Measurements from ENCODE around the gene SSBP4.

The SSBP4 gene

DNA sequence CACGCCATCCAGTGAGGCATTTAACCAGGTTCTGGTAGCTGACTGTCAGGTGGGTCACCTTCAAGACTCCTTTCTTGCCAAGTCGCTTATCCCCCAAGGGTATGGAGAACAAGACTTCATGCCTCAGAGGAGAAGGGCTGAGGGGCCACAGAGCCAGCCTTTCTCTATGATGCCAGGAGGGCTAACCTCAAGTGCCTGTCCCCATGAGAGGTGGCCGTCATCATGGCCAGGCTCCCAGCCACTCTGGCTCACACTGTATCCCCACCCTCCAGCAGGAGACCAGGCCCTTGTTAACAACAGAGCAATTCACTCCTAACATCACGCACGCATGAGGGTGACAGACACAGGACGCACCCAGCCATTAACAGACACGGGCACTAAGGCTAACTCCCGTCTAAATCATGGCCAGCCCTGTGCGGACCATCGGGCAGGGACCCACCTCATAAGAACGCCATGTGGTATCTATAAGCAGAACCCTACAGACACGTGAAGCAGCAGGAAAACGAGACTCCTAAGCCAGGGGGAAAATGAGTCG lies 57.4 kb downstream of the SSBP4 start:
- Mint-ChIP-seq H3K4me3 (no peak overlapping the region), H3K9me3 (no peaks in the 10 kb centered on the region), H3K36me3 (no peaks in the 10 kb centered on the region), H3K27me3 (no peaks in the 10 kb centered on the region), H3K27ac (no peak overlapping the region), H3K4me1 (peaks cover 36% of the 10 kb centered on the region)
- DNase-seq (ENCODE audit: low spot score in 2 of 2) (no peak), ATAC-seq (ENCODE audit: low read depth) (no peak)

- H3K27me3 Mint-ChIP-seq, result no peaks in the 10 kb centered on the region
- peaks cover 36% of the 10 kb centered on the region for H3K4me1 Mint-ChIP-seq
- no peak overlapping the region for H3K4me3 Mint-ChIP-seq
- H3K27ac Mint-ChIP-seq, result peak overlapping the region; percentile 86
- no peak for ATAC-seq (ENCODE audit: low read depth)
- no peaks in the 10 kb centered on the region for H3K9me3 Mint-ChIP-seq
- no peak for DNase-seq (ENCODE audit: low spot score in 2 of 2)
- H3K36me3 Mint-ChIP-seq, result no peaks in the 10 kb centered on the region
Observed at GRCh38 chr19:18477042-18477779, 58.0 kb downstream of the SSBP4 start.

- Mint-ChIP-seq H3K4me1 (peaks cover 36% of the 10 kb centered on the region), H3K4me3 (no peak overlapping the region), H3K36me3 (no peaks in the 10 kb centered on the region), H3K27ac (peak overlapping the region; percentile 86), H3K9me3 (no peaks in the 10 kb centered on the region), H3K27me3 (no peaks in the 10 kb centered on the region)
- DNase-seq (ENCODE audit: low spot score in 2 of 2) (no peak), ATAC-seq (ENCODE audit: low read depth) (peak; percentile 14)
Observed at GRCh38 chr19:18477974-18478373, 58.8 kb downstream of the SSBP4 start.

DNA sequence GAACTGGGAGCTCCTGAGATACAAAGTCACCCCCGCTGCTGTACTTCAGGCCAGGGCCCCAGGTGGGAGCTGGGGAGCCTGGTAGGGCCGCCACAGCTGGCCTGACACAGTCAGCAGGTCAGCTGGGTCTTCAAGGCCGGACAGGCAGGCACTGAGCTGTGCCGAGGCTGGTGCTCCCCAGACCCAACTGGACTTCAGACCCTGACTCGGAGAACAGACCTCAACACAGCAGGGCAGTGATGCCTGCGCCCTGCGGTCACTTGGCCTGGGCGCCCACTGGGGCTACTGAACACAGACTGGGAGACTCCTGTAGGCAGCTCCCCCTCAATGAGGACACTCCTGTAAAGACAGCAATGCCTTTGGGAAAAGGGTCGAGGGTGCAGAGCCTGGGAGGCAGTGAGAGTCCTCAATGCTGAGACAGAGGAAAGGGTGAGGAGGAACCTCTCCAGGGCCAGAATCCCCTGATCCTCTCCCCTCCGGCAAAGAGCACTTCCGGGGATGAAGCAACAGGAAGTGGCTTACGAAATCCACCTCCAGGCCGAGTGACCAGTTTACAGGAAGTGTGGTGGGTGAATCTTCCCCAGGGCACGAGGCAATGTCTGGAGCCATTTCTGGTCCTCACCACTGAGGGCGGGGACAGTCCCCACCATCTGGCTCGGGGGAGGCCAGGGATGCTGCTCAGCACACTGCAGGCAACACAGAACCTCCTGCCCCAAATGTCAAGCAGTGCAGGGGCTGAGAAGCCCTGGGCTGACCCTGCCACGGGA lies 59.5 kb downstream of the SSBP4 start:
- no peaks in the 10 kb centered on the region for H3K27me3 Mint-ChIP-seq
- peaks cover 38% of the 10 kb centered on the region for H3K4me1 Mint-ChIP-seq
- ATAC-seq (ENCODE audit: low read depth) (peak; percentile 66), DNase-seq (ENCODE audit: low spot score in 2 of 2) (no peak)
- peak overlapping the region; percentile 86 for H3K27ac Mint-ChIP-seq
- H3K9me3 Mint-ChIP-seq, result no peaks in the 10 kb centered on the region
- H3K4me3 Mint-ChIP-seq, result peak overlapping the region; percentile 56
- no peaks in the 10 kb centered on the region for H3K36me3 Mint-ChIP-seq

GRCh38 chr19:18480006-18480691 lies 61.0 kb downstream of the SSBP4 start:
- no peak overlapping the region for H3K4me3 Mint-ChIP-seq
- H3K27me3 Mint-ChIP-seq, result no peaks in the 10 kb centered on the region
- no peak for ATAC-seq (ENCODE audit: low read depth)
- H3K36me3 Mint-ChIP-seq, result no peaks in the 10 kb centered on the region
- peak overlapping the region; percentile 67 for H3K27ac Mint-ChIP-seq
- no peak for DNase-seq (ENCODE audit: low spot score in 2 of 2)
- no peaks in the 10 kb centered on the region for H3K9me3 Mint-ChIP-seq
- H3K4me1 Mint-ChIP-seq, result peaks cover 42% of the 10 kb centered on the region

GRCh38 chr19:18481505-18482222 lies 62.5 kb downstream of the SSBP4 start:
- no peaks in the 10 kb centered on the region for H3K27me3 Mint-ChIP-seq
- peaks cover 37% of the 10 kb centered on the region for H3K4me1 Mint-ChIP-seq
- no peak overlapping the region for H3K27ac Mint-ChIP-seq
- no peak for ATAC-seq (ENCODE audit: low read depth)
- DNase-seq (ENCODE audit: low spot score in 2 of 2), result no peak
- H3K4me3 Mint-ChIP-seq, result no peak overlapping the region
- no peaks in the 10 kb centered on the region for H3K36me3 Mint-ChIP-seq
- H3K9me3 Mint-ChIP-seq, result no peaks in the 10 kb centered on the region

DNA sequence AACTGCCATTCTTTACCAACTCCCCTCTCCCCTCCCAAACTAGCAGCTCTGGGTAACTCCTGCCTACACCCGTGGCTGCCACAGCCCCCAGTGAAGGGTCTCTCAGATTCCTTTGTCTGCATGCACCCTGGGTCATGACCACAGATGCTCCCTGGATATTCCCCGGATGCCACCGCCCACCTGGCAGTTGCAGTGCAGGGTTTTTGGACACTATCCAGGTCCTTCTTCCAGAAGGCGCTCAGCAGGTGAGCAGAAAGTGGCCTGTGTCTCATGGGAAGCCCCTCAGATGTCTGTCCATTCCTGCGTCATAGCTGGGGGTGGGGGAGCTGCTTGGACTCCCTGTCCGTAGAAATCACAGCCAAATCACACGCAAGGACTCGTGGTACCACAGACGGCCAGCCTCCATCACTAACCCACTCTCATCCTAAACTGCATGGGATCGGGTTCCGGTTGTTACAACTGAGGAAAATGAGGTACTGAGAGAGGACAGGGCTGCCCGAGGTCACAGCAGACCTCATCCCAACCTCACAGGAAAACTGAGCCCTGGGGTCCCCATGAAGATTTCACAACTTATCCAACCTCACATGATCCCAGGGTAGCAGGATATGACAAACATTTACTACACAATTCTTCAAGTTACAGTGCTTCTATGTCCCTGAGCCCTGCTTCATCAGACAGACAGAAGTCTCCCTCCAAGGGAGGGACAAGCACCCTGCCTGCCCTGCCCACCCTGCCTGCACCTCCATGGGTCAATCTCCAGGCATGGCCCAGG lies 64.1 kb downstream of the SSBP4 start:
- no peaks in the 10 kb centered on the region for H3K36me3 Mint-ChIP-seq
- H3K9me3 Mint-ChIP-seq, result no peaks in the 10 kb centered on the region
- H3K4me3 Mint-ChIP-seq, result no peak overlapping the region
- no peak overlapping the region for H3K27ac Mint-ChIP-seq
- ATAC-seq (ENCODE audit: low read depth) (no peak), DNase-seq (ENCODE audit: low spot score in 2 of 2) (no peak)
- peaks cover 41% of the 10 kb centered on the region for H3K4me1 Mint-ChIP-seq
- no peaks in the 10 kb centered on the region for H3K27me3 Mint-ChIP-seq

Measured in memory B cell (primary cell).